ENCODE measurements around the gene ATIC.
A peak's percentile ranks its signal among the peaks of the same experiment; 100 is the strongest.
"Not testable (repeated sequence)": the region's sequence is repeated elsewhere in the genome, so short reads cannot be mapped to it uniquely, and the experiment has no call there.

ATIC gene

DNA sequence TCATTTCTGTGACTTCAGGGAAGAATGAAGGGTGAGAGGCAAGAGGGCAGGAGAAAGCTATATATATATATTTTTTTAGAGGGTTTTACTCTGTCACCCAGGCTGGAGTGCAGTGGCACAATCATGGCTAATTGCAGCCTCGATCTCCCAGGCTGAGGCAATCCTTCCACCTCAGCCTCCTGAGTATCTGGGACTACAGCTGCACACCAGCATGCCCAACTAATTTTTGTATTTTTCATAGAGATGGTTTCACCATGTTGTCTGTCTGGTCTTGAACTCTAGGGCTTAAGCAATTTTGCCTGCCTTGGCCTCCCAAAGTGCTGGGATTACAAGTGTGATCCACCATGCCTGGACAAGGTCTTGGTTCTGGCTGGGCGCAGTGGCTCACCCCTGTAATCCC is 3.4 kb downstream of the ATIC start:
- no peak for DNase-seq (ENCODE audit: low spot score)

DNA sequence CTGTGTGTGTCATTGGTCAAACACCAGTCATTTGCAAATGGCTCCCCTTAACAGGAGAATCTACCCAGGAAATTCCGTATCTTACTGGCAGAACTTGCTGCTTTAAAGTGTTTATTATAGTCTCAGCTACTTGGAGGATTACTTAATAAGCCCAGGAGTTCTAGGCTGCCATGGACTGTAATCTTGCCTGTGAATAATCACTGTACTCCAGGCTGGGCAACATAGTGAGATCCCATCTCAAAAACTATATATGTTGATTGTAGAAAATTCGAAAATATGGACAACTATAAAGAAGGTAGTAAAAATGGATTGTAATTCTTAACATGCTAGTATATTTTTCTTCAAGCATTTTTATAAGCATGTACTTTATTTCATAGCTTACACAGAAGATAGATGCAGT is 4.5 kb downstream of the ATIC start:
- no peak for DNase-seq (ENCODE audit: low spot score)

- DNase-seq (ENCODE audit: low spot score) = no peak
These were observed 7.6 kb downstream of the ATIC start for GRCh38 chr2:215319500-215319899.

GRCh38 chr2:215320102-215320501 is 8.2 kb downstream of the ATIC start:
- no peak for DNase-seq (ENCODE audit: low spot score)

GRCh38 chr2:215320679-215321078 is 8.8 kb downstream of the ATIC start:
- no peak for DNase-seq (ENCODE audit: low spot score)

DNA sequence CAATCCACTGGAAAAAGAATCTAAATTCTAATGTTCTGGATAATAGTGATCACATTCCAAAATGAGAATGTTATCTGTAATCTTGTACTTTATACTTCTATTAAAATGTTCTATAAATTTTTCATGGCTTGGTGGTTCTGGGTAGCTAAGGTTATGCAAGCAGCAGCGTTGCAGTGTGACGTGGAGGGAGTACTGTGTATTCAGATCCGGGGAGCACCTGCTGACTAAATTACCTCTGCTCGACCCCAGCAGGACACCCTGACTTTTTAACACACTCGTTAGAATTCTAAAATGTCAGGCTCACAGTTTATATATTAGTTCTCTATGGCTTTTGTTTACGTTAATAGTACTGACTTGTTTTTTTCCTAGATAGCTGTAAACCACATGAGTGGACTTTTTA is 13.0 kb downstream of the ATIC start:
- DNase-seq (ENCODE audit: low spot score) = no peak

DNA sequence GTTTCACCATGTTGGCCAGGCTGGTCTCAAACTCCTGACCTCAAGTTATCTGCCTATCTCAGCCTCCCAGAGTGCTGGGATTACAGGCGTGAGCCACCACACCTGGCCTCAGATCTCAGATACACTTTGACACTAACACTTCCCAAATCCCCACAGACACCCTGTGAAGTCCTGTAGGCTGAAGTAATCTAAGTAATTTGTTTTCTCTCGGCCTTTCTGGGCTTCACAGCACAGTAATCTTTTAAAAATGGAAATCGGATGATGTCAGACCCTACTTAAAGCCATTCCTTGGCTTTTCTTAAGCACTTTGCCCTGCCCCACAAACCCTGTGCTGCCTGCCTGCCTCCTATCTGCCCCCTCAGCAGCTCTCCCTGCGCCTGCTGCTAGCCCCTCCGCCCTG is 16.2 kb downstream of the ATIC start:
- DNase-seq (ENCODE audit: low spot score) = no peak

GRCh38 chr2:215332872-215333595 is 21.2 kb downstream of the ATIC start:
- DNase-seq (ENCODE audit: low spot score) = peak; percentile 48

GRCh38 chr2:215338883-215339679 is 27.2 kb downstream of the ATIC start:
- no peak for DNase-seq (ENCODE audit: low spot score)

- DNase-seq (ENCODE audit: low spot score) = no peak
These were observed 36.0 kb downstream of the ATIC start for GRCh38 chr2:215347878-215348277.

- DNase-seq (ENCODE audit: low spot score) = no peak
These were observed 40.7 kb downstream of the ATIC start for GRCh38 chr2:215352602-215353001.

GRCh38 chr2:215354771-215355695 is 43.2 kb downstream of the ATIC start:
- no peak for DNase-seq (ENCODE audit: low spot score)

- no peak for DNase-seq (ENCODE audit: low spot score)
These were observed 43.9 kb downstream of the ATIC start for GRCh38 chr2:215355801-215356200.

GRCh38 chr2:215356334-215356947 is 44.6 kb downstream of the ATIC start:
- DNase-seq (ENCODE audit: low spot score) = no peak

GRCh38 chr2:215356948-215357461 is 45.1 kb downstream of the ATIC start:
- DNase-seq (ENCODE audit: low spot score) = no peak

GRCh38 chr2:215357660-215358059 is 45.8 kb downstream of the ATIC start:
- no peak for DNase-seq (ENCODE audit: low spot score)

DNA sequence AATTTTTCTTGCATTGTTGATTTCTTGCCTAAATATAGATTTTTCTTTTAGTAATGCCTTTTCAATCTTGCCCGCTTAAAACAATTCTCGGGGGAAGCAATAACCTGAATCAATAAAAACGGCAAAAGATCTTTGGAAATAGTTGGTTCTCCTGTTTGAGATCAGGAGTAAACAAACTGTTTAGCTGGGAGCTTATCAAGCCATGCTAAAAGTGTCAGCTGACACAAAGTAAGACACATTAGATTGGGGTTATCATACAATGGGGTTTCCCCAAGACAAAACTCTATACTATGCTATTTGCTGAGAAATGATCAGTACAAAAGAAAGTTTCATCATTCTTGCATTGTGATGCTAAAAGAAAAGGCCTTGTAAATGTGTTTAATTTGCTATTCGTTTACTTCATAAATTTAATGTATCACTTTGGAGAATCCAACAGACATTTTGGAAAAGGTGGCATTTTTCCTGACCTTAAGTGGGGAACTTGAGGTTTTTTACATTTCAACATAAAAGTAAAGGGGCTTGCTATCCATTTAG is 46.5 kb downstream of the ATIC start:
- DNase-seq (ENCODE audit: low spot score) = no peak

- no peak for DNase-seq (ENCODE audit: low spot score)
These were observed 47.2 kb downstream of the ATIC start for GRCh38 chr2:215358891-215359575.

GRCh38 chr2:215359576-215359922 is 47.7 kb downstream of the ATIC start:
- no peak for DNase-seq (ENCODE audit: low spot score)

DNA sequence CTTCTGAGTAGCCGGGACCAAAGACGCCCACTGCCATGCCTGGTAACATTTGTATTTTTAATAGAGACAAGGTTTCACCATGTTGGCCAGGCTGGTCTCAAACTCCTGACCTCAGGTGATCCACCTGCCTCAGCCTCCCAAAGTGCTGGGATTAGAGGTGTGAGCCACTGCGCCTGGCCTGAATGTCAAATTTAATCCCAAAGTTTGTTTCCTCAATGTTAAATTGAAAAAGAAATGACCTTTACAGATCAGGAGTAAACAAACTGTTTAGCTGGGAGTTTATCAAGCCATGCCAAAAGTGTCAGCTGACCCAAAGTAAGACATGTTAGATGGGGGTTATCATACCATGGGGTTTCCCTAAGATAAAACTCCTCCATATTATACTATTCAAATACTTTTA is 48.2 kb downstream of the ATIC start:
- DNase-seq (ENCODE audit: low spot score) = not testable (repeated sequence)

DNA sequence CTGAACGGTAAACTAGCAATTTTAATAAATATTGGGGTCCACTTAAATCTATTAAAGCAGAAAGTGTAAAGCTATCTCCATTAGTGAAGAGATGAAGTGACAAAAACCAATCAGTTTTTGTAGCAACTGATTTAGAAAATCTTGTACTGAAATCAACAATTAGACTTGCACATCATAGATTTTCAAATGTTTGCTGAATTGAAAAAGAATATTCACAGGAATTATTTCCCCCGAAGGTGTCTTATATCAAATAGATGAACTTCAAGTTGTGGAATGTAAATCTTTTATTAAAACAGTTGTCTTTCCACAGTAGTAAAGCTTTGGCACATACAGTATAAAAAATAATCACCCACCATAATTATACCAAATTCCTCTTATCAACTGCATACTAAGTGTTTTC is 48.7 kb downstream of the ATIC start:
- DNase-seq (ENCODE audit: low spot score) = no peak

Data from NAMALWA (cell line).